Upper lobe of left lung (tissue), 4 donors: Measurements from ENCODE around the gene PUM1.

Experiments
- CTCF ChIP-seq, 6 experiments: fragments of 450-650 bp in 4 of 6; fragments of 200-600 bp in 2 of 6; sonication (generic) in 2 of 6; IDR thresholded peaks; one replicate each; pipeline ENCODE4 v1.5.1; 2016 to 2019; ENCODE audit warnings: antibody characterized with exemption in 6 of 6
- EP300 ChIP-seq, 4 donors: sonication (generic); formaldehyde crosslinking; IDR thresholded peaks; one replicate each; pipeline ENCODE4 v1.5.1; 2017; ENCODE audit warnings: antibody characterized with exemption in 4 of 4, control low read depth in 2 of 4
- POLR2A ChIP-seq, 4 donors: fragments of 450-650 bp; IDR thresholded peaks; one replicate each; pipeline ENCODE4 v1.5.1; 2016 to 2017; ENCODE audit warnings: antibody characterized with exemption in 4 of 4, mild to moderate bottlenecking in 2 of 4
- POLR2AphosphoS5 ChIP-seq, 2 donors: sonication (generic); formaldehyde crosslinking; IDR thresholded peaks; one replicate each; pipeline ENCODE4 v1.5.1; 2017; ENCODE audit warnings: antibody characterized with exemption in 2 of 2

DNA sequence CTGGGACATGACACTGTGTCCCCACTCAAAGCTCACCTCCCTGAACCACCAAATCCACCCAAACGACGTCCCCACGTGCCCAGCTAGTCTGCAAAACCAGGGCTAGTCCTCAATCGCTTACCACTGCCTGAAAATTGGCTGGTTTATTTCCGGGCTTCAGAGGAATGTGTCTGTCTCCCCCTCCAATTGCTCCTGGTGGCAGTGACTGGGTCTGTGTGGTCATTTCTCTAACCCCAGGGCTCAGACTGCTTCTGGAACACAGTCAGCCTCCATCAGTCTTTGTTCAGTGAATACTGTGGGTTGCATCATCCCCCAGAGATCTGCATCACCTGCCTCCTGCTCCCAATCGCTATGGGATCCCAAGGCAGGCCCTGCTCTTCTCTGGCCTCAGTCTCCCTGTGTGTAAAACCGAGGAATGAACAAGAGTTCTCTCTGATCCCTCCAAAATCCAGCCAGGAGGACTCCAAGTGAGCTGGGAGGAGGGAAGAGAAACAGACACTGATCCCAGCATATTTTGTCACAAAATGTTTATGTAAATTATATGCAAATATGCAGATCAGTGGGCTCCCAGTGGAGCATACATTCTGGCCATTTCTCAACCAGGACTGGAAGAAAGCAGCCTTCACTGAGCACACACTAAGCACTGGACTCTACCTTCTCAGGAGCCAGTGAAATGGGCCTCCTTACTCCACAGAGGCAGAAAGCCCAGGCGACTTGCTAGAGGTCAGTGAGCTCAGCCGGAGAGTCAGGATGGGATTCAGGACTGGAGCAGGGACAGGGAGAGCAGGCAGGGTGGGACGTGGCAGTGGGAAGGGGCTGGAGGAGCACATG is 177.8 kb downstream of the PUM1 start:
- TF ChIP-seq CTCF (IDR thresholded peaks at IDR 0.05) = no peak
- TF ChIP-seq POLR2AphosphoS5 (IDR thresholded peaks at IDR 0.05) = no peak
- no peak for TF ChIP-seq POLR2A (IDR thresholded peaks at IDR 0.05)
- no peak for TF ChIP-seq EP300 (IDR thresholded peaks at IDR 0.05)
